GM23338 (cell line): ENCODE data around the gene SPEM3. TPM values are rescaled to one million over a fixed set of nuclear protein-coding genes. Genes with fewer than 3 reads are reported as not detected.

ENCODE experiments used
- ATAC-seq: fragments of 200-7000 bp; cut with Tn5 transposase; 3 replicates; pipeline ENCODE4 v1.9.1; 2020
- DNase-seq: peaks from one replicate; pipeline ENCODE4 v3.0.0-alpha.2; 2015; ENCODE audit warnings: low spot score
- H2AFZ ChIP-seq: fragments of 200-600 bp; sonication (generic); 2 replicates; pipeline ENCODE4 v1.8.0; 2016; ENCODE audit warnings: antibody characterized with exemption, mild to moderate bottlenecking, moderate library complexity
- H3F3A ChIP-seq: fragments of 200-600 bp; sonication (generic); replicated peaks from 2 replicates; pipeline ENCODE4 v1.8.0; 2017; ENCODE audit warnings: antibody characterized with exemption, mixed run types, low read depth
- H3K27ac ChIP-seq: fragments of 200-600 bp; sonication (generic); 2 replicates; pipeline ENCODE4 v1.6.1; 2016; ENCODE audit warnings: low read depth
- H3K27me3 ChIP-seq: fragments of 200-600 bp; sonication (generic); 2 replicates; pipeline ENCODE4 v1.8.0; 2016; ENCODE audit warnings: mild to moderate bottlenecking, mixed run types, moderate library complexity; ENCODE audit not compliant: insufficient read depth
- H3K36me3 ChIP-seq: fragments of 200-600 bp; sonication (generic); 2 replicates; pipeline ENCODE4 v1.8.0; 2016; ENCODE audit warnings: mild to moderate bottlenecking; ENCODE audit not compliant: insufficient read depth
- H3K4me1 ChIP-seq: fragments of 200-600 bp; sonication (generic); 2 replicates; pipeline ENCODE4 v1.8.0; 2016; ENCODE audit warnings: mild to moderate bottlenecking, moderate library complexity; ENCODE audit not compliant: insufficient read depth
- H3K4me2 ChIP-seq: fragments of 200-600 bp; sonication (generic); 2 replicates; pipeline ENCODE4 v1.7.1; 2017; ENCODE audit warnings: mixed run types
- H3K4me3 ChIP-seq: fragments of 200-600 bp; sonication (generic); 2 replicates; pipeline ENCODE4 v1.6.1; 2016; ENCODE audit warnings: mixed run types
- H3K79me2 ChIP-seq: fragments of 200-600 bp; sonication (generic); replicated peaks from 2 replicates; pipeline ENCODE4 v1.8.0; 2017; ENCODE audit warnings: mild to moderate bottlenecking; ENCODE audit not compliant: insufficient read depth
- H3K9me2 ChIP-seq: fragments of 200-600 bp; sonication (generic); 2 replicates; pipeline ENCODE4 v1.8.0; 2017; ENCODE audit not compliant: insufficient read depth
- H4K20me1 ChIP-seq: fragments of 200-600 bp; sonication (generic); replicated peaks from 2 replicates; pipeline ENCODE4 v1.8.0; 2017; ENCODE audit warnings: mild to moderate bottlenecking; ENCODE audit not compliant: insufficient read depth
- H3K27ac Mint-ChIP-seq: 2 replicates; pipeline ENCODE4 v1.8.0; 2020; ENCODE audit warnings: inconsistent platforms, mild to moderate bottlenecking, moderate library complexity, mixed read lengths
- H3K27me3 Mint-ChIP-seq: 3 replicates; pipeline ENCODE4 v1.8.0; 2022; ENCODE audit warnings: low read depth, mild to moderate bottlenecking, moderate library complexity, mixed read lengths, inconsistent platforms; ENCODE audit not compliant: insufficient read depth, poor library complexity
- H3K36me3 Mint-ChIP-seq: 3 replicates; pipeline ENCODE4 v1.8.0; 2021; ENCODE audit warnings: low read depth, mild to moderate bottlenecking, inconsistent platforms, moderate library complexity, mixed read lengths
- H3K4me1 Mint-ChIP-seq: 3 replicates; pipeline ENCODE4 v1.8.0; 2020; ENCODE audit warnings: mild to moderate bottlenecking, inconsistent platforms, mixed read lengths
- H3K4me3 Mint-ChIP-seq: 3 replicates; pipeline ENCODE4 v1.8.0; 2021; ENCODE audit warnings: moderate library complexity, mild to moderate bottlenecking, inconsistent platforms, mixed read lengths
- H3K9me3 Mint-ChIP-seq: 3 replicates; pipeline ENCODE4 v1.8.0; 2020; ENCODE audit warnings: moderate library complexity, mild to moderate bottlenecking, inconsistent platforms, mixed read lengths
- CTCF ChIP-seq, 2 experiments: fragments of 200-600 bp in 1 of 2; sonication (generic) in 1 of 2; conservative IDR thresholded peaks; 2 replicates each; pipeline versions ENCODE4 v1.5.1 to v1.6.1; 2016 to 2017; ENCODE audit warnings: antibody characterized with exemption in 2 of 2, low read depth in 2 of 2, mild to moderate bottlenecking in 2 of 2, moderate library complexity in 1 of 2
- EZH2 ChIP-seq: fragments of 200-600 bp; sonication (generic); IDR thresholded peaks from one replicate; pipeline ENCODE4 v1.8.0; 2017; ENCODE audit warnings: antibody characterized with exemption, mild to moderate bottlenecking, low read depth; ENCODE audit not compliant: unreplicated experiment
- EZH2phosphoT487 ChIP-seq: fragments of 200-600 bp; sonication (generic); IDR thresholded peaks from one replicate; pipeline ENCODE4 v1.8.1; 2018; ENCODE audit warnings: antibody characterized with exemption; ENCODE audit not compliant: unreplicated experiment
- STAT1 ChIP-seq: IDR thresholded peaks from one replicate; pipeline ENCODE4 v1.6.1; 2016; ENCODE audit warnings: antibody characterized with exemption; ENCODE audit not compliant: unreplicated experiment
- ZNF331 ChIP-seq: fragments of 250-450 bp; sonication (Bioruptor Pico); IDR thresholded peaks from 2 replicates; pipeline ENCODE4 v1.5.0; 2020; ENCODE audit warnings: low read depth, mild to moderate bottlenecking, moderate library complexity
- ZNF462 ChIP-seq: fragments of 250-450 bp; sonication (Bioruptor Pico); IDR thresholded peaks from 2 replicates; pipeline ENCODE4 v1.5.0; 2020; ENCODE audit warnings: mild to moderate bottlenecking, moderate library complexity
- polyA plus RNA-seq: library from polyadenylated mRNA; unstranded; fragments of >200 nt; fragmentation: Nextera tagmentation; extraction: Ambion mirVana; gene quantifications from 2 replicates; pipeline ENCODE4 v1.2.1, GENCODE V29; 2016
- total RNA-seq: library from RNA; depleted of rRNA; stranded (reverse); fragments of >200 nt; shearing (Covaris generic); gene quantifications from 2 replicates; pipeline ENCODE4 v1.2.3, GENCODE V29; 2014

SPEM3 gene
- total and polyA plus RNA-seq, 2 experiments from 2014 or later = not detected

DNA sequence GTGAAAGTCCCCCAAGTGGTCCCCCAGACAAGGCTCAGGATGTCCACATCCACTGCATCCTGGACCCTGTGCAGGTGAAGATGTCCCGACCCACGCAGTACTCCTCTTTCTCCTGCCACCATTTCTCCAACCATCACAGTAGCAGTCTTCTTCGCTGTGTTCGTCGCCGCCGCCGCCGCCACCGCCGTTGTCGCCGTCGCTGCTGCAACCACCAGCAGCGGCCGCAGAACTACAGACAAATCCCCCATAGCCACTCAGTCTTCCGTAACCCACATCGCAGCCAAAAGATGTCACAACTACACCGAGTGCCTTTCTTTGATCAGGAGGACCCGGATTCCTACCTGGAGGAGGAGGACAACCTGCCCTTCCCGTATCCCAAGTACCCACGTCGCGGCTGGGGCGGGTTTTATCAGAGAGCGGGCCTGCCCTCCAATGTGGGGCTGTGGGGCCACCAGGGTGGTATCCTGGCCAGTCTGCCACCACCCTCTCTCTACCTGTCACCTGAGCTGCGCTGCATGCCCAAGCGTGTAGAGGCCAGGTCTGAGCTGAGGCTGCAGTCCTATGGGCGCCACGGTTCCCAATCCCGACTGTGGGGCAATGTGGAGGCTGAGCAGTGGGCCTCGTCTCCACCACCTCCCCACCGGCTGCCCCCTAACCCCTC lies 2.3 kb upstream of the SPEM3 start:
- Mint-ChIP-seq H3K36me3 (no peaks in the 10 kb centered on the region), H3K4me3 (no peak overlapping the region; the same call in 2 of the 3 replicates), H3K9me3 (no peaks in the 10 kb centered on the region; the same call in 2 of the 3 replicates), H3K27ac (no peak overlapping the region), H3K4me1 (no peaks in the 10 kb centered on the region; the same call in 2 of the 3 replicates), H3K27me3 (peaks cover 29% of the 10 kb centered on the region)
- H3K4me2 ChIP-seq = no peak overlapping the region
- no peak overlapping the region for H3K4me3 ChIP-seq
- H2AFZ ChIP-seq = no peak overlapping the region
- H3K27ac ChIP-seq = no peak overlapping the region
- H4K20me1 ChIP-seq = no peaks in the 10 kb centered on the region
- DNase-seq (no peak), ATAC-seq (no peak)
- no peaks in the 10 kb centered on the region for H3K79me2 ChIP-seq
- no peaks in the 10 kb centered on the region for H3K36me3 ChIP-seq
- no peaks in the 10 kb centered on the region for H3K27me3 ChIP-seq
- H3K9me2 ChIP-seq = 0 out of 2 replicates have a peak, but pooled peaks cover 5% of the 10 kb centered on the region
- no peaks in the 10 kb centered on the region for H3K4me1 ChIP-seq
- TF ChIP-seq EZH2phosphoT487 (no peak), EZH2 (no peak), ZNF462 (CRISPR knock-in tag) (no peak)
- no peaks in the 10 kb centered on the region for H3F3A ChIP-seq

DNA sequence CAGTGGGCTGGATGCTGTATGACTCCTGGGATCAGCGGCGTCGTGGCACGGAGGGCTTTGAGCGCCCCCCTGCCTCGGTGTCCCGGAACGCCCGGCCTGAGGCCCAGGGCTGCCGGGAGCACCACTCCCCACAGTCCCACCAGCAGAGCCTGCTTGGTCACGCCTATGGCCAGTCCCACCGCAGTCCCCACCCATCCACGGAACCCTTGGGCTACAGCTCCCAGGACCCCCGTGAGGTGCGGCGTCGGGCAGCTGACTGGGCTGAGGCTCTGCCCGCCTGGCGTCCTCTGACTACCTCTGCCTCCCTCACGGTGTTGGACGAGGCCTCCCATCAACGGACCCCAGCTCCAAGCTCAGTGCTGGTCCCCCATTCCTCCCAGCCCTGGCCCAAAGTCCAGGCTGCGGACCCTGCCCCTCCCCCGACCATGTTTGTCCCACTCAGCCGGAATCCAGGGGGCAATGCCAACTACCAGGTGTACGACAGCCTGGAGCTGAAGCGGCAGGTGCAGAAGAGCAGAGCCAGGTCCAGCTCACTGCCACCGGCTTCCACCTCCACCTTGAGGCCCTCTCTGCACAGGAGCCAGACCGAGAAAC lies 1.7 kb upstream of the SPEM3 start:
- ATAC-seq = no peak; the same call in 2 of the 3 replicates
- no peaks in the 10 kb centered on the region for H3F3A ChIP-seq
- Mint-ChIP-seq H3K4me1 (no peaks in the 10 kb centered on the region; the same call in 2 of the 3 replicates), H3K27me3 (peaks cover 27% of the 10 kb centered on the region), H3K27ac (no peak overlapping the region), H3K36me3 (no peaks in the 10 kb centered on the region), H3K9me3 (no peaks in the 10 kb centered on the region; the same call in 2 of the 3 replicates), H3K4me3 (no peak overlapping the region)
- H3K4me1 ChIP-seq = no peaks in the 10 kb centered on the region
- H3K9me2 ChIP-seq = 0 out of 2 replicates have a peak, but pooled peaks cover 10% of the 10 kb centered on the region
- H3K4me3 ChIP-seq = no peak overlapping the region
- no peaks in the 10 kb centered on the region for H4K20me1 ChIP-seq
- TF ChIP-seq CTCF (conservative IDR thresholded peaks at IDR 0.05; ENCODE audit: low read depth in 2 of 2) (peak in 1 of 2 experiments; percentile 11; a peak in 1 of 4 replicates), STAT1 (no peak), ZNF331 (CRISPR knock-in tag) (no peak), EZH2 (no peak)
- DNase-seq = no peak
- no peak overlapping the region for H3K4me2 ChIP-seq
- no peak overlapping the region for H3K27ac ChIP-seq
- H3K27me3 ChIP-seq = no peaks in the 10 kb centered on the region
- H2AFZ ChIP-seq = no peak overlapping the region
- H3K79me2 ChIP-seq = no peaks in the 10 kb centered on the region
- H3K36me3 ChIP-seq = no peaks in the 10 kb centered on the region
